MCF 10A (cell line): ENCODE results near the gene ROCK1. TPM values are rescaled to one million over a fixed set of nuclear protein-coding genes. Genes with fewer than 3 reads are reported as not detected.
"Not testable (repeated sequence)": the region's sequence is repeated elsewhere in the genome, so short reads cannot be mapped to it uniquely, and the experiment has no call there.

Experiments used
- BruUV-seq: library from RNA; stranded (reverse); fragments of 400-500 nt; replicated peaks from 2 replicates; lab custom pipeline; 2021; lab: Mats Ljungman, UMichigan
- CTCF ChIA-PET: fragments of 300-600 bp; sonication (Branson Sonifier 250); formaldehyde crosslinking; extraction: SDS; loops from one replicate; lab custom pipeline; 2021; ENCODE audit warnings: antibody characterized with exemption, inconsistent platforms; lab: Yijun Ruan, JAX
- POLR2A ChIA-PET: fragments of 300-600, 350-650 bp; sonication (Branson Sonifier 250); formaldehyde crosslinking; extraction: SDS; loops from one replicate; lab custom pipeline; 2020; ENCODE audit warnings: antibody characterized with exemption, inconsistent platforms; lab: Yijun Ruan, JAX
- DNase-seq: peaks from one replicate; pipeline ENCODE4 v3.0.0-alpha.2; 2018; ENCODE audit not compliant: unreplicated experiment
- H3K27ac Mint-ChIP-seq: one replicate; pipeline ENCODE4 v1.8.0; 2022; ENCODE audit warnings: mild to moderate bottlenecking, low read depth, mixed read lengths; ENCODE audit not compliant: unreplicated experiment
- H3K27me3 Mint-ChIP-seq: one replicate; pipeline ENCODE4 v1.8.0; 2022; ENCODE audit warnings: mixed read lengths; ENCODE audit not compliant: insufficient read depth, unreplicated experiment
- H3K36me3 Mint-ChIP-seq: one replicate; pipeline ENCODE4 v1.8.0; 2022; ENCODE audit warnings: mild to moderate bottlenecking, moderate library complexity, mixed read lengths; ENCODE audit not compliant: insufficient read depth, unreplicated experiment
- H3K4me1 Mint-ChIP-seq: one replicate; pipeline ENCODE4 v1.8.0; 2022; ENCODE audit warnings: mixed read lengths; ENCODE audit not compliant: insufficient read depth, unreplicated experiment
- H3K4me3 Mint-ChIP-seq: one replicate; pipeline ENCODE4 v1.8.0; 2022; ENCODE audit warnings: mild to moderate bottlenecking, moderate library complexity, mixed read lengths; ENCODE audit not compliant: unreplicated experiment
- H3K9me3 Mint-ChIP-seq: one replicate; pipeline ENCODE4 v1.8.0; 2022; ENCODE audit warnings: mixed read lengths; ENCODE audit not compliant: unreplicated experiment
- intact Hi-C: fragments of 100-400 bp; cut with micrococcal nuclease; formaldehyde crosslinking; loops from 2 replicates; pipeline ENCODE4 v1.14.1; 2022
- total RNA-seq: library from RNA; stranded (reverse); gene quantifications from 2 replicates; pipeline ENCODE4 v1.2.3, GENCODE V29; 2022
- TF ChIP-seq, protein P1 (sequence below): fragments of 200-600 bp; IDR thresholded peaks from one replicate; pipeline ENCODE4 v1.8.0; 2022; ENCODE audit warnings: antibody characterized with exemption, mild to moderate bottlenecking; ENCODE audit not compliant: unreplicated experiment

ROCK1 gene
- total RNA-seq, 1 experiment from 2014 or later: 47.9 TPM

DNA sequence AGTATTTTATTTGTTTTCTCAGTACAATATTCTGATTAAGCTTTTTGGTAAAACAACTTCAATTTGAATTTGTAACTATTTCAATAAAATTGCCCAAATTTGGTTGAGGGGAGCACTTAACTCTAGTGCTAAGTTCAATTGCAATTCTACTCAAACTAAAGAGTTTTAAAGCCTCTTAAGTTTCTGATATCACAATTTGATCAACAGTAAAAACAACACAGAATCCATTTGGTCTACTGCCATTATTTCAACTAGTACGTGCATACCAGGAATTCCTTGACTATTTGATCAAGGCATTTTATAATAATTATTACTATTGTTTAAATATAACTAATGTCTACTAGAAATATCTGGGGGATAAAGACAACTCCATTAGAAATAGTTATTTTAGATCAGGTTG lies 150.9 kb downstream of the ROCK1 start:
- no peak overlapping the region for H3K4me3 Mint-ChIP-seq
- CTCF ChIA-PET: interaction anchor here (0.5 to 0.6 kb wide), 2 partner anchors 166 to 204 kb away, joined by 3 read pairs; no protein-coding TSS in a partner anchor
- POLR2A ChIA-PET: interaction anchor here (0.6 kb wide), 1 partner anchor 608 kb away, joined by 3 read pairs; no protein-coding TSS in a partner anchor
- intact Hi-C loops: no loop called here
- BruUV-seq: no TSS peak
- H3K27ac Mint-ChIP-seq: no peak overlapping the region
- TF ChIP-seq, protein P1, sequence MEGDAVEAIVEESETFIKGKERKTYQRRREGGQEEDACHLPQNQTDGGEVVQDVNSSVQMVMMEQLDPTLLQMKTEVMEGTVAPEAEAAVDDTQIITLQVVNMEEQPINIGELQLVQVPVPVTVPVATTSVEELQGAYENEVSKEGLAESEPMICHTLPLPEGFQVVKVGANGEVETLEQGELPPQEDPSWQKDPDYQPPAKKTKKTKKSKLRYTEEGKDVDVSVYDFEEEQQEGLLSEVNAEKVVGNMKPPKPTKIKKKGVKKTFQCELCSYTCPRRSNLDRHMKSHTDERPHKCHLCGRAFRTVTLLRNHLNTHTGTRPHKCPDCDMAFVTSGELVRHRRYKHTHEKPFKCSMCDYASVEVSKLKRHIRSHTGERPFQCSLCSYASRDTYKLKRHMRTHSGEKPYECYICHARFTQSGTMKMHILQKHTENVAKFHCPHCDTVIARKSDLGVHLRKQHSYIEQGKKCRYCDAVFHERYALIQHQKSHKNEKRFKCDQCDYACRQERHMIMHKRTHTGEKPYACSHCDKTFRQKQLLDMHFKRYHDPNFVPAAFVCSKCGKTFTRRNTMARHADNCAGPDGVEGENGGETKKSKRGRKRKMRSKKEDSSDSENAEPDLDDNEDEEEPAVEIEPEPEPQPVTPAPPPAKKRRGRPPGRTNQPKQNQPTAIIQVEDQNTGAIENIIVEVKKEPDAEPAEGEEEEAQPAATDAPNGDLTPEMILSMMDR: no peak
- no peak for DNase-seq
- no peaks in the 10 kb centered on the region for H3K9me3 Mint-ChIP-seq
- peaks cover 5% of the 10 kb centered on the region for H3K4me1 Mint-ChIP-seq
- H3K36me3 Mint-ChIP-seq: peaks cover 22% of the 10 kb centered on the region
- H3K27me3 Mint-ChIP-seq: no peaks in the 10 kb centered on the region

DNA sequence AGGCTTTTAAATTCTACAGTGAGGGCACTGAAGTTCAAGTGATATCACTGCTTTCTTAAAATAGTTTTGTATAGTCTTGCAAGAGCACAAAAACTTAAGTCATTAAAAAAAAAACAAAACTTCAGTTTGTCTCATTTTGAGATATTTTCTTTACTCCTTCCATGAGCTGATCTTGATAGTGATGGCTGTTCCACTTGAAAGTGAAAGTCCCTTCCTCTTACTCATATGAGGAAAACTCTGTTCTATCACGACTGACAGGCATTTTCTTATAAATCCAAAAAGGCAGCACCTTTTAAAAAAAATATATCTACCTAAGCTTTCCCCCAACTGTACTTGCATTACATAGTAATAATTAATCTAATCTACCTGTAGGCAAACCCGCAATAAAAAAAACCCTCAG lies 160.8 kb downstream of the ROCK1 start:
- intact Hi-C loops, H3K27me3 Mint-ChIP-seq, POLR2A ChIA-PET, DNase-seq, H3K4me3 Mint-ChIP-seq, H3K9me3 Mint-ChIP-seq, H3K4me1 Mint-ChIP-seq, H3K27ac Mint-ChIP-seq, BruUV-seq, CTCF ChIA-PET: not testable (repeated sequence)
- peaks cover 15% of the 10 kb centered on the region for H3K36me3 Mint-ChIP-seq

Other genes with a start within 250 kb of the ROCK1 start
- gene GREB1L, start 130.4 kb upstream of the ROCK1 start, total RNA-seq: 9.4 and 11.0 TPM in 2 replicates